HepG2 (cell line): Measurements from ENCODE around the gene IL4I1. TPM values are rescaled to one million over a fixed set of nuclear protein-coding genes. Genes with fewer than 3 reads are reported as not detected.

Source experiments
- ARID4A ChIP-seq: sonication (generic); formaldehyde crosslinking; IDR thresholded peaks from 2 replicates; pipeline ENCODE4 v1.5.0; 2020; ENCODE audit warnings: mild to moderate bottlenecking, missing genetic modification reagents, borderline replicate concordance
- CCDC6 ChIP-seq: sonication (generic); formaldehyde crosslinking; IDR thresholded peaks from 2 replicates; pipeline ENCODE4 v1.8.1; 2022; ENCODE audit warnings: mild to moderate bottlenecking, missing genetic modification reagents, moderate library complexity
- KDM1A ChIP-seq: IDR thresholded peaks from 2 replicates; pipeline ENCODE4 v1.6.1; 2016; ENCODE audit warnings: missing compliant biosample characterization
- MED8 ChIP-seq: sonication (generic); formaldehyde crosslinking; IDR thresholded peaks from 2 replicates; pipeline ENCODE4 v1.8.1; 2023; ENCODE audit warnings: mild to moderate bottlenecking, missing genetic modification reagents; ENCODE audit not compliant: insufficient replicate concordance
- MEIS1 ChIP-seq: sonication (generic); formaldehyde crosslinking; IDR thresholded peaks from 2 replicates; pipeline ENCODE4 v1.9.0; 2021; ENCODE audit warnings: mild to moderate bottlenecking, missing genetic modification reagents, moderate library complexity, borderline replicate concordance
- MTA3 ChIP-seq: sonication (generic); formaldehyde crosslinking; IDR thresholded peaks from 2 replicates; pipeline ENCODE4 v1.4.0; 2020; ENCODE audit warnings: missing genetic modification reagents
- NCOA2 ChIP-seq: sonication (generic); formaldehyde crosslinking; IDR thresholded peaks from 2 replicates; pipeline ENCODE4 v1.8.0; 2022; ENCODE audit warnings: inconsistent platforms
- NFYC ChIP-seq: IDR thresholded peaks from 2 replicates; pipeline ENCODE4 v1.6.1; 2016; ENCODE audit warnings: missing genetic modification reagents, missing compliant biosample characterization
- NRL ChIP-seq: sonication (generic); formaldehyde crosslinking; IDR thresholded peaks from 2 replicates; pipeline ENCODE4 v1.5.0; 2020; ENCODE audit warnings: missing genetic modification reagents, mild to moderate bottlenecking, moderate library complexity, borderline replicate concordance
- RARG ChIP-seq: sonication (generic); formaldehyde crosslinking; IDR thresholded peaks from 2 replicates; pipeline ENCODE4 v1.4.0; 2020; ENCODE audit warnings: low read depth, mild to moderate bottlenecking, missing genetic modification reagents
- SOX13 ChIP-seq, 3 experiments: fragments of 450-650 bp in 1 of 3; sonication (generic) in 1 of 3; formaldehyde crosslinking in 1 of 3; IDR thresholded peaks in 2 of 3; conservative IDR thresholded peaks in 1 of 3; 2 replicates each; pipeline versions ENCODE4 v1.5.0 to v1.6.1; 2016 to 2020; ENCODE audit warnings: antibody characterized with exemption in 1 of 3, mild to moderate bottlenecking in 1 of 3, missing compliant biosample characterization in 1 of 3, missing genetic modification reagents in 1 of 3, moderate library complexity in 1 of 3
- STAT5B ChIP-seq: sonication (generic); formaldehyde crosslinking; IDR thresholded peaks from 2 replicates; pipeline ENCODE4 v1.4.0; 2020; ENCODE audit warnings: missing genetic modification reagents
- TMF1 ChIP-seq: sonication (generic); formaldehyde crosslinking; IDR thresholded peaks from 2 replicates; pipeline ENCODE4 v1.8.1; 2022; ENCODE audit warnings: low read depth, missing genetic modification reagents
- TSC22D2 ChIP-seq: sonication (generic); formaldehyde crosslinking; IDR thresholded peaks from 2 replicates; pipeline ENCODE4 v1.5.1; 2020; ENCODE audit warnings: missing genetic modification reagents, mild to moderate bottlenecking, borderline replicate concordance
- ZBTB20 ChIP-seq: sonication (generic); formaldehyde crosslinking; IDR thresholded peaks from 2 replicates; pipeline ENCODE4 v1.8.1; 2023; ENCODE audit warnings: missing genetic modification reagents, low read depth, mild to moderate bottlenecking, borderline replicate concordance
- ZBTB21 ChIP-seq: sonication (generic); formaldehyde crosslinking; IDR thresholded peaks from 2 replicates; pipeline ENCODE4 v1.4.0; 2020; ENCODE audit warnings: missing genetic modification reagents
- ZFAT ChIP-seq: sonication (generic); formaldehyde crosslinking; conservative IDR thresholded peaks from 2 replicates; pipeline ENCODE4 v1.8.1; 2023; ENCODE audit warnings: missing genetic modification reagents, inconsistent platforms
- ZFP82 ChIP-seq: sonication (generic); formaldehyde crosslinking; IDR thresholded peaks from 2 replicates; pipeline ENCODE4 v1.5.1; 2020; ENCODE audit warnings: mild to moderate bottlenecking, missing genetic modification reagents, borderline replicate concordance
- ZNF180 ChIP-seq: sonication (generic); formaldehyde crosslinking; IDR thresholded peaks from 2 replicates; pipeline ENCODE4 v1.4.0; 2020; ENCODE audit warnings: low read depth, missing genetic modification reagents, borderline replicate concordance
- ZNF30 ChIP-seq: sonication (generic); formaldehyde crosslinking; IDR thresholded peaks from 2 replicates; pipeline ENCODE4 v1.5.0; 2020; ENCODE audit warnings: mild to moderate bottlenecking, missing genetic modification reagents
- ZNF567 ChIP-seq: sonication (generic); formaldehyde crosslinking; IDR thresholded peaks from 2 replicates; pipeline ENCODE4 v1.8.1; 2023; ENCODE audit warnings: mild to moderate bottlenecking, missing genetic modification reagents, borderline replicate concordance
- ZNF569 ChIP-seq: sonication (generic); formaldehyde crosslinking; IDR thresholded peaks from 2 replicates; pipeline ENCODE4 v1.5.0; 2020; ENCODE audit warnings: mild to moderate bottlenecking, missing genetic modification reagents, moderate library complexity, borderline replicate concordance
- ZNF878 ChIP-seq: sonication (generic); formaldehyde crosslinking; IDR thresholded peaks from 2 replicates; pipeline ENCODE4 v1.8.1; 2023; ENCODE audit warnings: mild to moderate bottlenecking, missing genetic modification reagents, moderate library complexity
- ZNF879 ChIP-seq: sonication (generic); formaldehyde crosslinking; IDR thresholded peaks from 2 replicates; pipeline ENCODE4 v1.8.1; 2023; ENCODE audit warnings: missing genetic modification reagents
- ZSCAN22 ChIP-seq: sonication (generic); formaldehyde crosslinking; IDR thresholded peaks from 2 replicates; pipeline ENCODE4 v1.4.0; 2020; ENCODE audit warnings: mild to moderate bottlenecking, missing genetic modification reagents
- ZSCAN29 ChIP-seq: sonication (generic); formaldehyde crosslinking; conservative IDR thresholded peaks from 2 replicates; pipeline ENCODE4 v1.4.0; 2020; ENCODE audit warnings: mild to moderate bottlenecking, missing genetic modification reagents
- polyA plus RNA-seq, 8 experiments: library from polyadenylated mRNA; depleted of rRNA in 3 of 8; stranded (reverse) in 7 of 8; unstranded in 1 of 8; fragments of >200 nt; fragmentation: Illumina TruSeq in 4 of 8; extraction: Trizol in 4 of 8; gene quantifications; 2 replicates each; pipeline versions ENCODE4 v1.2.1 to v1.2.3, GENCODE V29; 2011 to 2016; ENCODE audit warnings: low read depth in 4 of 8, missing spikeins in 1 of 8, mixed read lengths in 1 of 8; ENCODE audit not compliant: insufficient read depth in 1 of 8
- total RNA-seq, 5 experiments: library from RNA; depleted of rRNA; stranded (reverse); fragments of >200 nt; fragmentation: Illumina TruSeq; extraction: Trizol; gene quantifications; 2 replicates each; pipeline ENCODE4 v1.2.3, GENCODE V29; 2016; ENCODE audit warnings: low read depth in 1 of 5
- TF ChIP-seq, protein P1 (sequence below): IDR thresholded peaks from 2 replicates; pipeline ENCODE4 v1.6.1; 2016; ENCODE audit warnings: low read depth, borderline replicate concordance

Gene IL4I1
- total and polyA plus RNA-seq, 2 of the 13 experiments (the other 11 are each of a cell fraction or from before 2014, with no cell fraction given) = not detected

DNA sequence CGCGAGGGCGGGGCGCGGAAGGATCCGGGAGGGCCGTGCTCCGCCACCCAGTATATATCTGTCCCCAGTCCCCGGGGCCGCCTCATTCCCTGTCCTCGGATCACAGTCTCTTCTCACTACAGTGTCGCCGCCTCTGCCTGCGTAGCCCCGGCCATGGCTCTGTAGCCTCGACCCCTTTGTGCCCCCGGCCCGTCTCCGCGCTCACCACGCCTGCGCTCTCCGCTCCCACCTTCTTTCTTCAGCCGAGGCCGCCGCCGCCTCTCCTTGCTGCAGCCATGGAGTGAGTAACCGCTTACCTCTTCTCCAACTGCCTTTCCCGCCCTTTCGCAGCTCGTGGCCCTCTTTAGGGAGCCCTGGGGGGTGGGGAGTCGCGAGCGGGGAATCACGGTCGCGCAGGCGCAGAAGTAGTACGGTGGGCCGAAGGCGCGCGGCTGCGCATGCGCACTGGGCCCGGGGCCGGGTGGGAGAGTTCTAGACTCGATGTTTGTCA, 32.5 kb upstream of the IL4I1 start, which contains the start of the genes ATF5 and NUP62 (continued):
- TF ChIP-seq MED8 (CRISPR knock-in tag) = peak; percentile 84
- TF ChIP-seq ZFP82 (CRISPR knock-in tag) = peak; percentile 95; the same call in 1 of the 2 replicates
- 0 out of 2 replicates have a peak, but pooled peaks have one; percentile 54 for TF ChIP-seq CCDC6 (CRISPR knock-in tag)
- 0 out of 2 replicates have a peak, but pooled peaks have one; percentile 27 for TF ChIP-seq RARG (CRISPR knock-in tag)
- peak; percentile 80; the same call in 1 of the 2 replicates for TF ChIP-seq ZSCAN29
- peak; percentile 77; the same call in 1 of the 2 replicates for TF ChIP-seq NRL
- peak; percentile 83 for TF ChIP-seq STAT5B
- peak; percentile 98 for TF ChIP-seq TMF1
- TF ChIP-seq ZNF878 (CRISPR knock-in tag) = peak; percentile 97
- peak; percentile 64; the same call in 1 of the 2 replicates for TF ChIP-seq ZNF879 (CRISPR knock-in tag)
- TF ChIP-seq, protein P1, sequence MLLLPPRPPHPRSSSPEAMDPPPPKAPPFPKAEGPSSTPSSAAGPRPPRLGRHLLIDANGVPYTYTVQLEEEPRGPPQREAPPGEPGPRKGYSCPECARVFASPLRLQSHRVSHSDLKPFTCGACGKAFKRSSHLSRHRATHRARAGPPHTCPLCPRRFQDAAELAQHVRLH (CRISPR knock-in tag) = 0 out of 2 replicates have a peak, but pooled peaks have one; percentile 30
- peak; percentile 63; the same call in 1 of the 2 replicates for TF ChIP-seq ZNF569 (CRISPR knock-in tag)
- TF ChIP-seq ZNF30 (CRISPR knock-in tag) = peak; percentile 93
- TF ChIP-seq ZNF180 (CRISPR knock-in tag) = no peak
- TF ChIP-seq TSC22D2 (CRISPR knock-in tag) = peak; percentile 92
- peak; percentile 53; the same call in 1 of the 2 replicates for TF ChIP-seq NCOA2
- peak; percentile 88; the same call in 1 of the 2 replicates for TF ChIP-seq ZFAT (CRISPR knock-in tag)
- peak; percentile 53; the same call in 1 of the 2 replicates for TF ChIP-seq ZNF567 (CRISPR knock-in tag)
- 0 out of 2 replicates have a peak, but pooled peaks have one; percentile 3 for TF ChIP-seq ZBTB21
- peak; percentile 86; the same call in 1 of the 2 replicates for TF ChIP-seq ARID4A (CRISPR knock-in tag)
- no peak for TF ChIP-seq NFYC (CRISPR knock-in tag)
- TF ChIP-seq KDM1A (CRISPR knock-in tag) = no peak
- TF ChIP-seq MEIS1 (CRISPR knock-in tag) = peak; percentile 43; the same call in 1 of the 2 replicates
- TF ChIP-seq SOX13 (IDR thresholded peaks at IDR 0.05) = no peak
- peak in 1 of 2 experiments; percentile 11; a peak in 1 of 4 replicates for TF ChIP-seq SOX13 (CRISPR knock-in tag; conservative IDR thresholded peaks at IDR 0.05 in 1 of 2, IDR thresholded peaks at IDR 0.05 in 1 of 2)
- TF ChIP-seq ZSCAN22 (CRISPR knock-in tag) = peak; percentile 76; the same call in 1 of the 2 replicates
- no peak for TF ChIP-seq MTA3
- peak; percentile 45; the same call in 1 of the 2 replicates for TF ChIP-seq ZBTB20 (CRISPR knock-in tag)
